Stimulated activated effector memory CD8-positive, alpha-beta T cell treated with anti-CD3 and anti-CD28 coated beads, Interleukin-12 subunit alpha, Interleukin-12 subunit beta, amount 100 ng/mL, for 72 hours (primary cell): ENCODE results near the gene ICE1.
A peak's percentile ranks its signal among the peaks of the same experiment; 100 is the strongest.
"Not testable (repeated sequence)": the region's sequence is repeated elsewhere in the genome, so short reads cannot be mapped to it uniquely, and the experiment has no call there.

Source experiments
- ATAC-seq: fragments of 150-1000 bp; cut with Tn5 transposase; 2 replicates; pipeline ENCODE4 v1.10.0; 2021
- DNase-seq, 2 donors: peaks; one replicate each; pipeline ENCODE4 v3.0.0; 2021 to 2022; ENCODE audit warnings: low spot score in 2 of 2
- H3K27ac Mint-ChIP-seq: one replicate; pipeline ENCODE4 v1.8.0; 2022; ENCODE audit warnings: mild to moderate bottlenecking, mixed read lengths
- H3K36me3 Mint-ChIP-seq: one replicate; pipeline ENCODE4 v1.8.0; 2022; ENCODE audit warnings: mild to moderate bottlenecking, mixed read lengths
- H3K4me1 Mint-ChIP-seq: one replicate; pipeline ENCODE4 v1.8.0; 2022; ENCODE audit warnings: mixed read lengths
- H3K4me3 Mint-ChIP-seq: one replicate; pipeline ENCODE4 v1.8.0; 2022; ENCODE audit warnings: mild to moderate bottlenecking, mixed read lengths
- H3K9me3 Mint-ChIP-seq: one replicate; pipeline ENCODE4 v1.8.0; 2022; ENCODE audit warnings: mixed read lengths

ICE1 gene

DNA sequence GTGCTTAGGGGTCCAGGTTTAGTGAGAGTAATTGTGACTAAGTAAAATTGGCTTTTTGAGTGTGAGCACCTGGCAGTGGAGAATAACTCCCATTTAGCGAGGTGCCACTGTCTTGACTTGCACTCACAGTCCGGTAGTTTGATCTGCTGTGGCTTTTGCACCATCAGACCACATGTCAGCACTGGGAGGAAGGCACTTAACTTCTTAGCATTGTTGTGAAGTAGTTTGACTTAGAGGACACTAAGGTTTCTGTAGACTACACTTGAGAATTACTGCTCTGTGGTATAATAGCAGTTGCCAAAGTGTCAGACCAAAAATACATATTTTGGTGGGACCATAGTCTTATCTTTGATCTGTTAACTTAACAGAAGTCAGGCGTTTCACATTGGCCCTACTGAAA is 63.6 kb downstream of the ICE1 start:
- Mint-ChIP-seq H3K36me3 (peaks cover 31% of the 10 kb centered on the region), H3K9me3 (no peaks in the 10 kb centered on the region), H3K27ac (peak overlapping the region; percentile 14), H3K4me3 (no peak overlapping the region), H3K4me1 (peaks cover 4% of the 10 kb centered on the region)
- ATAC-seq, result no peak
- DNase-seq, result no peak

DNA sequence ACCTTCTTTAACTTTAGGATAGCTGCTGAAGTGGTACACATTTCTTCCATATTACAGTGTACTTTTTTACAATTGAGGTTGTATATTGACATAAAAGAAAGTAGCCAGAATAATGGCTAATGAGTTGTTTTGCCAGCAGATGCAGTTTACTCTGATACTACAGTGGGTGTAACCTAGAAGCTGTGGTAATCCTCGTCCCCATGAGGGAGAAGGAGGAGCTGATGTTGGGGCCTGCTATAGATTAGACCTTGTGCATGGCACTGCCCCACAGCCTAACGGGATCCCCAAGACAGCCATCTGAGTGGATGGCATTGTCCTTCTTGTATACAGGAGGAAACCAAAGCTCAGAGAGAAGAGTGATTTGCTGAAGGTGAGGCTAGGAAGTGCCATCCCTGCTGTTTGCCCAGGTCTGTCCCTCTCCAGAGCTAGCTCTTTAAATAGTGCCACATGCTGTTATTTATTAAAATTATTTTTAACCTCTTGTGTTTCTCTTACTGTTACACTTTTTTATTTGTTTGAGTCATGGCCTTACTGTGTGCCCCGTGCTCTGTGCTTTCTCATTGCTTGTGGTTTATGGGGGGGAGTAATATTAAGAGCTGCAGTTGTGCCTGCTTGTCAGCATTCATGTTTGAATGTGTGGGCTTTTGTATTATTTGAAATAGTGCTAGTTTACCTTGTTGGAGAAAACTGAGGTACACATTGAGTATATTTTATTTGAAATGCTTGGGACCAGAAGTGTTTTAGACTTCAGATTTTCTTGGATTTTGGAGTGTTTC is 65.3 kb downstream of the ICE1 start:
- Mint-ChIP-seq H3K4me1 (peaks cover 10% of the 10 kb centered on the region), H3K36me3 (peaks cover 31% of the 10 kb centered on the region), H3K27ac (no peak overlapping the region), H3K9me3 (no peaks in the 10 kb centered on the region), H3K4me3 (no peak overlapping the region)
- ATAC-seq, result no peak
- no peak for DNase-seq

DNA sequence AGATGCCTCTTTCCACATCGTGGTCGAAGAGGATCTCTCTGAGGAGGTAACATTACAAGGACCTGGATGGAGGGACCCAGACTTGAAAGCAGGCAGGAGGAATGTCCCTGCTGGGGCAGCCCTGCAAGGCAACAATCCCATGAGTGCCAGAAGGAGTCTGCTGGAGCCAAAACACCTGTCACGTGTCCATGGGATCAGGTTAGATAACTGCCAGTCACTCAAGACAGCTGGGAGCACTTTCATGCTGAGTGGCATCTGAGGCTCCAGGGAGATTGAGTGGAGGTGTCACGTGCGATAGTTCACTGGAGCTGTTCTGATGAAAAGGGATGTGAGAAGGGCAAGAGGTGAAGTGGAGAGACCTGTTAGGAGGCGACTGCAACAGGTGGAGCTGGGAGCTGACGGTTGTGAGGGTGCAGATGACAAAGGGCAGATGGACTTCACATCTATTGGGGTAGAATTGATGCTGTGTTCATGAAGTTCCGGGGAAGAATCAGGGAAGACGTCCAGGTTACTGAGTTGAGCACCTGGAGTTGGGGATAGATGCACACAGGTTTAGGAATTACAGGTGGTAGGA is 68.4 kb downstream of the ICE1 start:
- ATAC-seq, result no peak
- Mint-ChIP-seq H3K4me1 (peaks cover 18% of the 10 kb centered on the region), H3K4me3 (no peak overlapping the region), H3K27ac (no peak overlapping the region), H3K36me3 (peaks cover 31% of the 10 kb centered on the region), H3K9me3 (no peaks in the 10 kb centered on the region)
- no peak for DNase-seq

DNA sequence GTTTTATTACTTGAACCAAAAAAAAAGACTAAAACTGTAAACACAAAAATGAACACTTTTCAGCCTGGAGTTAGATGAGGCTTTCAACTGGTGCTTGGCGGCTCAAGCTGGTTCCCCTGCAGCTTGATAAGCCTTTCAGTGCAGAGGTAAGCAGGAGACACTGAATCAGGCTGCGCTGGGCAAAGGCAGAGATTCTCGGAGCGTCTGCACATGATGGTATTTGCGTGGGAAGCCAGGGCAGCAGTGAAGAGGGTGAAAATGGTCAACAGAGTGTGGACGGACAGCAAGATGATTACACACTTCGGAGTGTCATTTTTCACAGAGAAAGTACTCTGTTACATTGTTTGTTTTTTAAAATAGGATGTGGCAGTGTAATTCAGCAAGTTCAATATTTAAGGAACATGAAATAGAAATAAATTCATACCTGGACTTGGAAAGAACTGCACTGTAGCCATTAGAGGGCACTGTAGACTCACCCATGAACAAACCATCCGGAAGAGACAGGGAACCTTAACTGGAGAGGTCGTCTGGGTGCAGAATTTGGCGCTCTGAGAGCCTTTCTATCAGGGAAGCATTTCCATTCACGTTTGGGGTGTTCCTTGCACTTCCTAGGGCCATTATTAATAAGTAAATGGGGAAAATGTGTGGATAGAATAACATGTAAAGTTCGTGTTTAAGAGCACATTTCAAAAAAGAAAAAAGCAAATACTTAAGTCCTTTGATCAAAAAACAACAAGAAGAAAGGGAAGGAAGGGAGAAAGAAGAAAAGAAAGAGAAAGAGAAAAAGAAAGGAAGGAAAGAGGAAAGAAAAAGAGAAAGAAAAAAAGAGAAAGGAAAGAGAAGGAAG is 69.8 kb downstream of the ICE1 start:
- peaks cover 18% of the 10 kb centered on the region for H3K4me1 Mint-ChIP-seq
- peak overlapping the region; percentile 53 for H3K27ac Mint-ChIP-seq
- peaks cover 26% of the 10 kb centered on the region for H3K36me3 Mint-ChIP-seq
- ATAC-seq, result peak; percentile 53
- no peaks in the 10 kb centered on the region for H3K9me3 Mint-ChIP-seq
- DNase-seq, result peak in 1 of 2 donors; percentile 7
- peak overlapping the region; percentile 52 for H3K4me3 Mint-ChIP-seq

DNA sequence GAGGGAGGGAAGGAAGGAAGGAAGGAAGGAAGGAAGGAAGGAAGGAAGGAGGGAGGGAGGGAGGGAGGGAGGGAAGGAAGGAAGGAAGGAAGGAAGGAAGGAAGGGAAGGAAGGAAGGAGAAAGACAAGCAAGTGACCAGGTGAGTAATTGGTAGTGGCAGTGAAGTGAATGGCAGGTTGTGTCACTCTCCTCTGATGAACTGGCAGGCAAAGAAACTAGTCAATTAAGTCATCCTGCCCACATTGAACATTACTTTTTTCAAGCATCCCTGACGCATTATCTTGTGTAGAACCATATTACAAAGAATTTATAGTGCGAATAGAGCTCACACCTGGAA is 70.4 kb downstream of the ICE1 start:
- not testable (repeated sequence) for DNase-seq, ATAC-seq, H3K9me3 Mint-ChIP-seq
- Mint-ChIP-seq H3K27ac (peak overlapping the region; percentile 53), H3K4me1 (peaks cover 18% of the 10 kb centered on the region), H3K4me3 (peak overlapping the region; percentile 52), H3K36me3 (peaks cover 26% of the 10 kb centered on the region)

DNA sequence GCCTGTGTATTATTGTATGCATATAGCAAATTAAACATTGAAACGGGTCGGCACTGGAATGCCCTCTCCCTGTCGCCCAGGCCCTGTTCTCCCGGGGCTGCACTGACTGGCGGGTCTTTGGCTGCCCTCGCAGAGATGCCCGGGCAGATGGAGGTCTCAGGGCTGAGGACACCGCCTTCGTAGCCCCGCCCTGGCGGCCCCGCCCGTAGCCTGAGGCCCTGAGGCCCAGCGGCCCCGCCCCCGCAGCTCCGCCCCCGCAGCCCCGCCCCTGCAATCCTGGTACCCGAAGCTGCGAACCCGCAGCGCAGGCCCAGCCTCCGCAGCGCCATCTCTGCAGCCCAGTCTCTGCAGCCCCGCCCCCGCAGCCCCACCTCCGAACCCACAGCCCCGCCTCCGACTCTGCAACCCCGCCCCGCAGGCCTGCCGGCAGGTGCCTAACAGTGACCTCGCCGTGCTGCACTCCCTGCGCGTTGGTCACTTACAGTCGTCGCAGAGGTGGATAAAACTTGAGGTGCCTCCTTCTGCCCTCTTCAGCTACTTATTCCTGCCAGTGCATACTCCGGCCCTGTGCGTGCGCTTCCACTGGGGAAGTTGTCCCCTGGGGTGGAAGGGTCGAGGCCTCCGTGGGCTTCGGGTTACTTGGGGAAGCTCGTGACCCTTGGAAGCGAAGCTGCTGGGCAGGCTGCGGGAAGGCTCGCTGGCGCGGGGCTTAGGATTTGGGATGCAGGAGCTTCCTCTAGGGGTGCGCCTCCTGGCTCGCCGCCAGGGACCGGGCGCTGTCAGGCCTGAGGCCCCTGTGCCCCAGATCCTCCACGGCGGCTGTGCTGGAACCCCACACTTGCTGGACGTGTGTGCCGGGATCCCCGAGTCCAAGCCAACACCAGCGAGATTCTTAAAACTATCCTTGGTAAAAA is 72.3 kb downstream of the ICE1 start:
- ATAC-seq (peak; percentile 90), DNase-seq (peak; percentile 53 to 79)
- Mint-ChIP-seq H3K36me3 (peaks cover 9% of the 10 kb centered on the region), H3K9me3 (no peaks in the 10 kb centered on the region), H3K4me3 (no peak overlapping the region), H3K4me1 (peaks cover 18% of the 10 kb centered on the region), H3K27ac (no peak overlapping the region)

DNA sequence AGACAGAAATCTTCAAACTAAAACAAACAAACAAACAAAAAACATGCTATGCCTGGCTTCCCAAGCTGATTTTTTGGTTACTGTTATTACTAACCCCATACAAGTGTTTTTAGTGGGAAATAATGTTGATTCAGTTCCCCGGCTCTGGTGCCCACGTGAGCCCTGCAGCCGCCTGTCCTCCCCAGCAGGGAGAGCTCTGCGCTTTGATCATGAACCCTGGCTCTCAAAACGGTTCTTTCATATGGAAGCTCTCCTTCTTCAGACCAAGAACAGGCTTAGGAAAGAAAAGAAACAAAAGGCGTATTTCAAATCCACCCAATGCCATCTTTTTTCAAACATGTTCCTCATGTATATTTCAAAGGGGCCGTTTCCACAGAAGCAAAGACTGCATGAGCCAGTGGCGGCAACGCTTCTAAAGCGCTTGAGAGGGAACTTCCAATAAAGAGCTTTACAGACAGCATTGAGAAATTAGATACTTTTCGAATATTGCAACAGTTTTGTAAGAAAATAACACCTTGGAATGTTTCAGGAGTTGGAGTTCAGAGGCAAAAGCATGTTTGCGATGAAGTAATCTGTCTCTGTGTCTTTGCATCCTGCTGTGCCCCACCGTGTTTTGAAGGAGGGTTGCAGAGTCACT is 74.8 kb downstream of the ICE1 start:
- H3K4me1 Mint-ChIP-seq, result peaks cover 13% of the 10 kb centered on the region
- H3K9me3 Mint-ChIP-seq, result no peaks in the 10 kb centered on the region
- DNase-seq (no peak), ATAC-seq (no peak)
- H3K4me3 Mint-ChIP-seq, result no peak overlapping the region
- no peaks in the 10 kb centered on the region for H3K36me3 Mint-ChIP-seq
- H3K27ac Mint-ChIP-seq, result no peak overlapping the region

DNA sequence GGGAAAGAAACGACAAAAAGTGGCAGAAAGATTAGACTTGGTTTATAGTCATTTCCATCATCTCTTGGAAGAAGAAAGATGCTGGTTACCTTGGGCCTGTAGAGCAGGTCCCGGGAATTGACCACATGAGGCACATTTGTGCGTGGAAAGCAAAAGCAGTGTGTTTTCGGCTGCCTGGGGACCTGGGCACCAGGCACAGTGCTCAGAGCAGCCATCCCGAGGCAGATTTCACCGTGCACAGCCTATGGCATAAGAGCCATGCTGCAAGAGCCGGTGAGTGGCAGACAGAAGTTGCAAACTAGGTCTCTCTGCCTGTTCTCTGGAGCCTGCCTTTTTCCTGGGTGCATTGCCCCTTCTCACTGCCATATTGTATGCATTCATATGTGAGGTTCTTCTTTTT is 77.0 kb downstream of the ICE1 start:
- no peak for DNase-seq
- no peak for ATAC-seq
- Mint-ChIP-seq H3K4me1 (no peaks in the 10 kb centered on the region), H3K4me3 (no peak overlapping the region), H3K36me3 (no peaks in the 10 kb centered on the region), H3K9me3 (peaks cover 6% of the 10 kb centered on the region), H3K27ac (no peak overlapping the region)

DNA sequence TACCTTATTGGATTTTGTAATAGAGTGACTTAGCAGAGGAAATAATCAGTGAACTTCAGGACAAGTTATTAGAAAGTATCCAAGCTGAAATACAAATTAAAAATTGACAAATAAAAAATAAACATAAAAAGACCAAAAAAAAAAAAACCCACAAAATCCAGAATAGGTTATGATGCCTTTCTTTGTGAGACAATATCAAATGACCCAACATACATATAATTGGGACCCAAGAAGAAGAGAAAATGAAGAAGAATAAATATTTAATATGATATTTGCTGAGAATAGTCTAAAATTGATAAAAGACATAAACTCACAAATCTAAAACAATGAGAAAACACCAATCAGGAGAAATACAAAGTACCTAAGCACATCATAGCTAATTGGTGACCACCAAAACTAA is 81.8 kb downstream of the ICE1 start:
- no peak overlapping the region for H3K27ac Mint-ChIP-seq
- no peaks in the 10 kb centered on the region for H3K36me3 Mint-ChIP-seq
- DNase-seq, result no peak
- H3K4me1 Mint-ChIP-seq, result no peaks in the 10 kb centered on the region
- H3K4me3 Mint-ChIP-seq, result no peak overlapping the region
- no peak for ATAC-seq
- peaks cover 9% of the 10 kb centered on the region for H3K9me3 Mint-ChIP-seq

DNA sequence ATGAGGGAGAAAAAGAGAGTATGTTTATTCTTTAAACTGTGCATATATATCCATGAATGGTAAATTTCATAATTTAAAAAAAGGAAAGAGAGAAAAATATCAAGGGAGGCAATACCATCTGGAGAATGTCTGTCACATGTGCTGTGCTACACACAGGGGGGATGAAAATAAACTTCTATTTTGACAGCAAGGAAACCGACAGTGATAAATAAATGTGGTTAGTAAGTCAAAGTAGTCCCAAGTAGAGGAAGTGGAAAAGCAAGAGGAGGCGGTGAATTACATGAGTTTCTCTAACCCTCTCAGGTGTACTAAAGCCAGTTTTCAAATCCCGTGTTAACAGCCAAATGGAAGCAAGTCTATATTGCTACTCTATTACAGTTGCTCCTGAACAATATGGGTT is 83.3 kb downstream of the ICE1 start:
- H3K4me3 Mint-ChIP-seq, result no peak overlapping the region
- H3K36me3 Mint-ChIP-seq, result no peaks in the 10 kb centered on the region
- DNase-seq, result no peak
- no peak overlapping the region for H3K27ac Mint-ChIP-seq
- no peak for ATAC-seq
- H3K4me1 Mint-ChIP-seq, result no peaks in the 10 kb centered on the region
- H3K9me3 Mint-ChIP-seq, result peaks cover 9% of the 10 kb centered on the region

DNA sequence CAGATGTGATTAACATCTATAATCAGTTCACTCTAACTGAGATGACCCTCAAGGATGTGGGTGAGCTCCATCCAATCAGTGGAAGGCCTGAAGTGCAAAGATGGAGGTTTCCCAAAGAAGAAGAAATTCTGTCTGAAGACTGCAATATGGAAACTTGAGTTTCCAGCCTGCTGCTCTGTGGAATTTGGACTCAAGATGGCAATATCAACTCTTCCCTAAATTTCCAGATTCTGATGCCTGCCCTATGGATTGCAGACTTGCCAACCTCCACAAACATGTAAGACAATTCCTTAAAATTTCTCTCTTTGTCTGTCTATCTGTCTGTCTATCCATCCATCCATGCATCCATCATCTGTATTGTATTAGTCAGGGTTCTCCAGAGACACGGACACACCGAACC is 85.9 kb downstream of the ICE1 start:
- no peaks in the 10 kb centered on the region for H3K4me1 Mint-ChIP-seq
- H3K27ac Mint-ChIP-seq, result no peak overlapping the region
- peaks cover 9% of the 10 kb centered on the region for H3K9me3 Mint-ChIP-seq
- no peak for ATAC-seq
- H3K36me3 Mint-ChIP-seq, result no peaks in the 10 kb centered on the region
- no peak overlapping the region for H3K4me3 Mint-ChIP-seq
- no peak for DNase-seq

DNA sequence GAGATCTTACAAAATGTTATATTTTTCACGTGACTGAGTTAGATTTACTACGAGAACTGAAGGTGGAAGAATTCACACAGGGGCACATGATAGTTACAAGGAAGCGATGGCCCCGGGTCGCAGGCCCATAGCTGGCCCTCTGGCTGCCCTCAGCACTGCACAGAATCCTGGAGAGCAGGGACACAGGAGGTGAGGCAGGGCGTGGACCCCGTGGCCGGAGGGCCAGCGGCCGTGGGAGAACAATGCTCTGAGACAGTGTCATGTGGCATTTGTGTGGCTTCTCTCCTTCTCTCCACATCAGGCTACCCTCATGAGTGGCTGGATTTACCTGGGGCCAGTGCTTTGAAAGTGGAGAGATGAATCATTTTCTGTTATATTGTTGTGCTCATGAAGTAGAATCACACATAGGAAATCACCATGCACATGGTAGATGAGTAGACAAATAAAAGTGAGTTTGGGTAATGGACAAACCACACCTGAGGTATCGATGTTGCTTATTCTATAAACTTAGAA is 89.5 kb downstream of the ICE1 start:
- Mint-ChIP-seq H3K4me3 (no peak overlapping the region), H3K4me1 (no peaks in the 10 kb centered on the region), H3K27ac (no peak overlapping the region), H3K9me3 (no peaks in the 10 kb centered on the region), H3K36me3 (no peaks in the 10 kb centered on the region)
- ATAC-seq, result no peak
- no peak for DNase-seq

DNA sequence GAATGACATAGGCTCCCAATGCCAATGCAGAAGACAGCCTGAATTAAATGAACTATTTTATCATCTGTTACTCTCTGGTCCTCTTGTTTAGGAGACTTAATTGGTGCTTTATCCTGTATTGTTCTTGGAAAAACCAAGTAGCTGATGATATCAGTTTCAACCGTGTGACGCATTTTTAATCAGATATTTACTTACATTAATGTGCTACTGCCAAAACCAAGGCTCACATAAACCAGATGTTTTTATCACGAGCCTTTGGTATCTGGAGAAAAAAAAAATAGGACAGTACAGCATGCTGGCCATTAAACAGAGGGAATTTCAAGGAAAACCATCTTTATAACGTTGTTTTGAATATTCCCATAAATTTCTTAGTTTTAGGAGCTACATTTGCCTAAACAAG is 90.1 kb downstream of the ICE1 start:
- no peaks in the 10 kb centered on the region for H3K9me3 Mint-ChIP-seq
- H3K27ac Mint-ChIP-seq, result no peak overlapping the region
- no peak overlapping the region for H3K4me3 Mint-ChIP-seq
- H3K4me1 Mint-ChIP-seq, result no peaks in the 10 kb centered on the region
- no peaks in the 10 kb centered on the region for H3K36me3 Mint-ChIP-seq
- DNase-seq (no peak), ATAC-seq (no peak)

DNA sequence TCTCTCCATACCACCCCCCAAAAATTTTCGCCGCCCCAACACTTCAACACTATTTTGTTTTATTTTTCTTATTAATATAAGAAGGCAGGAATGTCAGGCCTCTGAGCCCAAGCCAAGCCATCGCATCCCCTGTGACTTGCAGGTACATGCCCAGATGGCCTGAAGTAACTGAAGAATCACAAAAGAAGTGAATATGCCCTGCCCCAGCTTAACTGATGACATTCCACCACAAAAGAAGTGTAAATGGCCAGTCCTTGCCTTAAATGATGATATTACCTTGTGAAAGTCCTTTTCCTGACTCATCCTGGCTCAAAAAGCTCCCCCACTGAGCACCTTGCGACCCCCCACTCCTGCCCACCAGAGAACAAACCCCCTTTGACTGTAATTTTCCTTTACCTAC is 98.1 kb downstream of the ICE1 start:
- not testable (repeated sequence) for ATAC-seq, H3K9me3 Mint-ChIP-seq, DNase-seq, H3K27ac Mint-ChIP-seq, H3K36me3 Mint-ChIP-seq, H3K4me3 Mint-ChIP-seq
- H3K4me1 Mint-ChIP-seq, result peaks cover 23% of the 10 kb centered on the region
